Peyer's patch (tissue), 4 donors: Measurements from ENCODE around the gene IL17RB.

Source experiments
- CTCF ChIP-seq, 6 experiments: fragments of 450-650 bp in 4 of 6; fragments of 200-600 bp in 2 of 6; sonication (generic) in 1 of 6; IDR thresholded peaks; one replicate each; pipeline ENCODE4 v1.5.1; 2017 to 2019; ENCODE audit warnings: antibody characterized with exemption in 6 of 6, mild to moderate bottlenecking in 3 of 6, moderate library complexity in 1 of 6
- POLR2A ChIP-seq, 2 donors: fragments of 450-650 bp; IDR thresholded peaks; one replicate each; pipeline ENCODE4 v1.5.1; 2017; ENCODE audit warnings: antibody characterized with exemption in 2 of 2, mild to moderate bottlenecking in 2 of 2, moderate library complexity in 2 of 2

GRCh38 chr3:53799338-53799865, 47.0 kb upstream of the IL17RB start:
- TF ChIP-seq POLR2A (IDR thresholded peaks at IDR 0.05) (no peak), CTCF (IDR thresholded peaks at IDR 0.05) (no peak)
